IMR-90 (cell line): ENCODE results near the gene OTOA. TPM values are rescaled to one million over a fixed set of nuclear protein-coding genes. Genes with fewer than 3 reads are reported as not detected.

ENCODE experiments used
- ATAC-seq: fragments of 200-7000 bp; cut with Tn5 transposase; 2 replicates; pipeline ENCODE4 v1.9.1; 2020; ENCODE audit warnings: low read depth, mild to moderate bottlenecking, moderate library complexity
- BruUV-seq: library from RNA; stranded (reverse); fragments of 400-500 nt; replicated peaks from 2 replicates; lab custom pipeline; 2021; lab: Mats Ljungman, UMichigan
- CTCF ChIA-PET: fragments of 300-600 bp; formaldehyde crosslinking; extraction: SDS; loops from one replicate; lab custom pipeline; 2021; ENCODE audit warnings: antibody characterized with exemption; lab: Yijun Ruan, JAX
- POLR2A ChIA-PET: fragments of 300-600 bp; sonication (Branson Sonifier 250); formaldehyde crosslinking; loops from one replicate; lab custom pipeline; 2022; ENCODE audit warnings: antibody characterized with exemption; ENCODE audit not compliant: unreplicated experiment; lab: Charles Lee
- DNase-seq: peaks from one replicate; pipeline ENCODE4 v3.0.0; 2013
- H2AFZ ChIP-seq: replicated peaks from 2 replicates; pipeline ENCODE3; 2013; ENCODE audit warnings: low read length, mild to moderate bottlenecking; ENCODE audit not compliant: poor library complexity
- H2AK5ac ChIP-seq: 2 replicates; pipeline ENCODE4 v1.6.1; 2013; ENCODE audit warnings: low read depth, low read length, inconsistent platforms
- H2AK9ac ChIP-seq: replicated peaks from 2 replicates; pipeline ENCODE3; 2013; ENCODE audit warnings: mild to moderate bottlenecking, low read depth, low read length, moderate library complexity; ENCODE audit not compliant: poor library complexity
- H2BK120ac ChIP-seq: 2 replicates; pipeline ENCODE4 v1.6.1; 2013; ENCODE audit warnings: low read depth, low read length, inconsistent platforms
- H2BK15ac ChIP-seq: 3 replicates; pipeline ENCODE4 v1.6.1; 2013; ENCODE audit warnings: low read depth, low read length, inconsistent platforms
- H2BK20ac ChIP-seq: 2 replicates; pipeline ENCODE4 v1.6.1; 2013; ENCODE audit warnings: low read depth, mild to moderate bottlenecking, inconsistent platforms, low read length, moderate library complexity
- H2BK5ac ChIP-seq: 2 replicates; pipeline ENCODE4 v1.6.1; 2013; ENCODE audit warnings: mild to moderate bottlenecking, low read depth, low read length, inconsistent platforms; ENCODE audit not compliant: poor library complexity, severe bottlenecking
- H3K14ac ChIP-seq: replicated peaks from 2 replicates; pipeline ENCODE4 v1.6.1; 2013; ENCODE audit warnings: low read depth, low read length, inconsistent platforms
- H3K18ac ChIP-seq: 2 replicates; pipeline ENCODE4 v1.6.1; 2013; ENCODE audit warnings: low read depth, low read length, control low read depth
- H3K23ac ChIP-seq: 2 replicates; pipeline ENCODE4 v1.6.1; 2013; ENCODE audit warnings: low read depth, low read length, inconsistent platforms
- H3K27ac ChIP-seq: 2 replicates; pipeline ENCODE4 v1.5.1; 2013; ENCODE audit warnings: mild to moderate bottlenecking, control low read depth, low read length; ENCODE audit not compliant: insufficient read depth
- H3K27me3 ChIP-seq: 2 replicates; pipeline ENCODE4 v1.6.1; 2013; ENCODE audit warnings: low read length; ENCODE audit not compliant: control insufficient read depth, insufficient read depth
- H3K36me3 ChIP-seq: 2 replicates; pipeline ENCODE4 v1.6.1; 2013; ENCODE audit warnings: low read length, mixed read lengths; ENCODE audit not compliant: control insufficient read depth, insufficient read depth
- H3K4ac ChIP-seq: 2 replicates; pipeline ENCODE4 v1.6.1; 2013; ENCODE audit warnings: low read depth, low read length, inconsistent platforms
- H3K4me1 ChIP-seq: 2 replicates; pipeline ENCODE4 v1.6.1; 2013; ENCODE audit warnings: low read length, mixed read lengths; ENCODE audit not compliant: control insufficient read depth, insufficient read depth
- H3K4me2 ChIP-seq: 2 replicates; pipeline ENCODE4 v1.6.1; 2013; ENCODE audit warnings: low read depth, mild to moderate bottlenecking, control low read depth, low read length, moderate library complexity
- H3K4me3 ChIP-seq: 2 replicates; pipeline ENCODE4 v1.5.1; 2013; ENCODE audit warnings: low read depth, mild to moderate bottlenecking, control low read depth, low read length, moderate library complexity; ENCODE audit not compliant: insufficient read depth
- H3K56ac ChIP-seq: 2 replicates; pipeline ENCODE4 v1.6.1; 2013; ENCODE audit warnings: low read length, inconsistent platforms; ENCODE audit not compliant: insufficient read depth; ENCODE audit errors: extremely low read depth
- H3K79me1 ChIP-seq, 2 experiments: 2 replicates each; pipeline ENCODE4 v1.6.1; 2013; ENCODE audit warnings: low read length in 2 of 2, inconsistent platforms in 1 of 2, low read depth in 1 of 2
- H3K9ac ChIP-seq: 2 replicates; pipeline ENCODE4 v1.6.1; 2013; ENCODE audit warnings: low read depth, low read length, control low read depth
- H3K9me1 ChIP-seq: 2 replicates; pipeline ENCODE4 v1.6.1; 2013; ENCODE audit warnings: low read length, inconsistent platforms; ENCODE audit not compliant: insufficient read depth
- H3K9me3 ChIP-seq: 2 replicates; pipeline ENCODE4 v1.6.1; 2013; ENCODE audit warnings: low read length; ENCODE audit not compliant: control insufficient read depth, insufficient read depth
- H4K20me1 ChIP-seq: 2 replicates; pipeline ENCODE4 v1.6.1; 2013; ENCODE audit warnings: low read length, inconsistent platforms; ENCODE audit not compliant: insufficient read depth
- H4K5ac ChIP-seq: 2 replicates; pipeline ENCODE4 v1.6.1; 2013; ENCODE audit warnings: mild to moderate bottlenecking, low read depth, low read length, control low read depth
- H4K8ac ChIP-seq, 2 experiments: 2 replicates each; pipeline ENCODE4 v1.6.1; 2013; ENCODE audit warnings: low read depth in 2 of 2, low read length in 2 of 2, control low read depth in 1 of 2, inconsistent platforms in 1 of 2
- H4K91ac ChIP-seq: 2 replicates; pipeline ENCODE4 v1.6.1; 2013; ENCODE audit warnings: low read depth, low read length, inconsistent platforms; ENCODE audit not compliant: insufficient read depth
- ELK1 ChIP-seq: fragments of 150-350 bp; IDR thresholded peaks from 2 replicates; pipeline ENCODE4 v1.6.1; 2016; ENCODE audit warnings: low read depth, mild to moderate bottlenecking, low read length, moderate library complexity, borderline replicate concordance
- MAFK ChIP-seq: IDR thresholded peaks from 2 replicates; pipeline ENCODE4 v1.6.1; 2012; ENCODE audit warnings: low read depth, low read length, improper control_type of control experiment
- MAZ ChIP-seq: IDR thresholded peaks from 2 replicates; pipeline ENCODE4 v1.6.1; 2012; ENCODE audit warnings: low read depth, mild to moderate bottlenecking, low read length, improper control_type of control experiment, moderate library complexity, borderline replicate concordance
- MXI1 ChIP-seq: IDR thresholded peaks from 2 replicates; pipeline ENCODE4 v1.6.1; 2012; ENCODE audit warnings: low read depth, mild to moderate bottlenecking, low read length, moderate library complexity, borderline replicate concordance
- RAD21 ChIP-seq: IDR thresholded peaks from 2 replicates; pipeline ENCODE4 v1.6.1; 2012; ENCODE audit warnings: low read length, improper control_type of control experiment
- SMC3 ChIP-seq: fragments of 150-350 bp; IDR thresholded peaks from 2 replicates; pipeline ENCODE4 v1.6.1; 2016; ENCODE audit warnings: low read depth, mild to moderate bottlenecking, antibody characterized with exemption, low read length, moderate library complexity
- WGBS, 2 experiments: methylation state at CpG; one replicate each; pipeline versions ENCODE4 v1.1.5 to v1.1.7; 2013; ENCODE audit warnings: missing lambda C conversion rate in 2 of 2; ENCODE audit not compliant: insufficient read length in 1 of 2; ENCODE audit errors: extremely low coverage in 2 of 2; 5-methylcytosine and 5-hydroxymethylcytosine counted together
- dilution Hi-C: fragments of 300-500 bp; cut with HindIII; formaldehyde crosslinking; loops from one replicate; pipeline ENCODE4 v1.14.3; 2018; ENCODE audit warnings: low sequenced_read_pairs; ENCODE audit not compliant: unreplicated experiment
- in situ Hi-C: fragments of 300-500 bp; cut with MboI; formaldehyde crosslinking; loops from 3 replicates; pipeline ENCODE4 v1.14.3; 2019; ENCODE audit warnings: low sequenced_read_pairs, inconsistent platforms, mixed read lengths
- intact Hi-C: fragments of 100-400 bp; cut with micrococcal nuclease; formaldehyde crosslinking; loops from 2 replicates; pipeline ENCODE4 v1.10.0; 2022
- polyA plus RNA-seq, 3 experiments: library from polyadenylated mRNA; depleted of rRNA; stranded (reverse); fragments of >200 nt; gene quantifications; 2 replicates each; pipeline ENCODE4 v1.2.3, GENCODE V29; 2012; ENCODE audit warnings: low replicate concordance in 1 of 3
- total RNA-seq: library from RNA; depleted of rRNA; stranded (reverse); fragments of >200 nt; gene quantifications from 2 replicates; pipeline ENCODE4 v1.2.3, GENCODE V29; 2012

OTOA gene
- total and polyA plus RNA-seq, 2 of the 4 experiments (the other 2 are of a cell fraction) = 0.02 TPM; not detected in 1

GRCh38 chr16:21622545-21622944 is 41.2 kb upstream of the OTOA start:
- no peak overlapping the region for H4K8ac ChIP-seq
- H3K4me1 ChIP-seq = peaks cover 4% of the 10 kb centered on the region; the same call in 1 of the 2 replicates
- no peak overlapping the region for H3K23ac ChIP-seq
- ChIA-PET POLR2A (no interaction called here), CTCF (interaction anchor here (0.7 kb wide), 1 partner anchor 18 kb away, joined by 3 read pairs; no protein-coding TSS in a partner anchor)
- H3K36me3 ChIP-seq = peaks cover 5% of the 10 kb centered on the region
- H3K9ac ChIP-seq = no peak overlapping the region
- no peak overlapping the region for H2BK15ac ChIP-seq
- no peak overlapping the region for H2BK120ac ChIP-seq
- H3K4me2 ChIP-seq = no peak overlapping the region
- no peaks in the 10 kb centered on the region for H4K20me1 ChIP-seq
- peaks cover 23 to 43% of the 10 kb centered on the region in 2 experiments for H3K79me1 ChIP-seq
- dilution Hi-C loops (no loop called here), in situ Hi-C loops (no loop called here), intact Hi-C loops (no loop called here)
- no peak overlapping the region for H3K27ac ChIP-seq
- no peak overlapping the region for H3K18ac ChIP-seq
- no peak overlapping the region for H3K4me3 ChIP-seq
- no peak overlapping the region for H2BK5ac ChIP-seq
- no peak overlapping the region for H2BK20ac ChIP-seq
- H3K4ac ChIP-seq = no peak overlapping the region
- no peaks in the 10 kb centered on the region for H3K27me3 ChIP-seq
- H3K9me3 ChIP-seq = no peaks in the 10 kb centered on the region
- H4K5ac ChIP-seq = no peak overlapping the region
- no peak overlapping the region for H2AK9ac ChIP-seq
- ATAC-seq (no peak), DNase-seq (no peak)
- H2AK5ac ChIP-seq = no peak overlapping the region
- no peak overlapping the region for H2AFZ ChIP-seq
- no CpG with 5 or more reads among the region's 1 CpG for WGBS, 2 experiments
- H3K14ac ChIP-seq = no peak overlapping the region
- TF ChIP-seq SMC3 = no peak
- no peak for TF ChIP-seq MXI1
- TF ChIP-seq ELK1 = no peak
- TF ChIP-seq MAZ = no peak
- no peak for TF ChIP-seq RAD21
- no peak for TF ChIP-seq MAFK
- H4K91ac ChIP-seq = no peak overlapping the region
- H3K56ac ChIP-seq = no peak overlapping the region
- BruUV-seq = no TSS peak
- no peaks in the 10 kb centered on the region for H3K9me1 ChIP-seq
